GM19240 (cell line): ENCODE data around the gene TRAPPC14.
A peak's percentile ranks its signal among the peaks of the same experiment; 100 is the strongest.

Experiments
- DNase-seq: peaks from one replicate; pipeline ENCODE4 v3.0.0; 2011; ENCODE audit warnings: low spot score; ENCODE audit not compliant: insufficient read length

Gene TRAPPC14

DNA sequence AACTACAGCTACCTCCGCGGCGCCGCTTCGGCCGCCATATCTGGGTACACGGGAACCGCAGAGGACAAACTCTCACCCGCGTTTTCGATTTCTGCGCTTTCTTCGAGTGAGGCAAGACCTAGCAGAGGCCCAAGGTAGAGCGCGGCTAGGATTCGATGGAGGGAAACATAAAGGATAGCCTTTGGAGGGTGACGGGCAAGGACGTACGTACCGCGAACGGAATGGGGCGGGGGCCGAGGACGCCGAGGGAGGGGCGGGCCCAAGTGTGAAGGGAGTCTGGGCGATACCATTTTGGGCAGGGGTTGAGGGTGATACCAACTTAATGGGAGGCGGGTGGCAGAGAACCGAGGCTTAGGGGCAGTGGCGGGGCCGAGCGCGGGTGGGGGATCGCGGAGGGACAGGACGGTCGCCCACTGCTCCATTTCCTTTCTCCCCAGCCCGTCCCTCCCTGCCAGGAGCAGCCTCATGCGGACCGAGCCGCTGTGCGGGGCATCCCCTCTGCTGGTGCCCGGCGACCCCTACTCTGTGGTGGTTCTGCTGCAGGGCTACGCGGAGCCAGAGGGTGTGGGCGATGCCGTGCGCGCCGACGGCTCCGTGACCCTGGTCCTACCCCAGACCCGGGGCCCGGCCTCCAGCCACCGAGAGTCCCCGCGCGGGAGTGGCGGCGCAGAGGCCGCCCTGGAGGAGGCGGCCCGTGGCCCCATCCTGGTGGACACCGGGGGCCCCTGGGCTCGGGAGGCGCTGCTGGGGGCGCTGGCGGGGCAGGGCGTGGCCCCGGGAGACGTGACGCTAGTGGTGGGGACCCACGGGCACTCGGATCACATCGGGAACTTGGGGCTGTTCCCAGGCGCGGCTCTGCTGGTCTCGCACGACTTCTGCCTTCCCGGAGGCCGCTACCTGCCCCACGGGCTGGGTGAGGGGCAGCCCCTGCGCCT, 31.3 kb downstream of the TRAPPC14 start, which contains the start of gene MBLAC1:
Gene MBLAC1, plus strand, starts transcription at position 37 of the 935 bp plus-strand sequence. Its CDS starts 429 bp downstream, at position 466.
- no peak for DNase-seq

DNA sequence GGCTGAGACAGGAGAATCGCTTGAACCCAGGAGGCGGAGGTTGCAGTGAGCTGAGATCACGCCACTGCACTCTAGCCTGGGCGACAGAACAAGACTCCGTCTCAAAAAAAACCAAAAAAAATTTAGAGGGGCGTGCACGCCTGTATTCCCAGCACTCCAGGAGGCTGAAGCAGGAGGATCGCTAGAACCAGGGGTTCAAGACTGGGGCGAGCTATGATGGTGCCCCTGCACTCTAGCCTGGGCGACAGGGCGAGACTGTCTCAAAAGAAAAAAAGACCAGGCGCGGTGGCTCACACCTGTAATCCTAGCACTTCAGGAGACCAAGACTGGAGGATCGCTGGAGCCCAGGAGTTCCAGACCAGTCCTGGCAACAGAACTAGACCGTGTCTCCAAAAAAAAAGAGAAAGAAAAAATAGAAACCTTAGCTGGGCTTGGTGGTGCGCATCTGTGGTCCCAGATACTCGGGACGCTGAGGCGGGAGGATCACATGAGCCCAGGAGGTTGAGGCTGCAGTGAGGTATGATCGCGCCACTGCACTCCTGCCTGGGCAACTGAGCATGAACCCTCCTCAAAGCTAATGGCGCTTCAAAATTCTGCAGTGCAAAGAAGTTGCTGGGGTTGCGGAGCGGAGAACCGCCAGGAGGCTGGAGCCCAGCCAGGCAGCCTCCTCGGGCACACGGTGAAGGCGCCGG, 32.1 kb downstream of the TRAPPC14 start:
- no peak for DNase-seq

DNA sequence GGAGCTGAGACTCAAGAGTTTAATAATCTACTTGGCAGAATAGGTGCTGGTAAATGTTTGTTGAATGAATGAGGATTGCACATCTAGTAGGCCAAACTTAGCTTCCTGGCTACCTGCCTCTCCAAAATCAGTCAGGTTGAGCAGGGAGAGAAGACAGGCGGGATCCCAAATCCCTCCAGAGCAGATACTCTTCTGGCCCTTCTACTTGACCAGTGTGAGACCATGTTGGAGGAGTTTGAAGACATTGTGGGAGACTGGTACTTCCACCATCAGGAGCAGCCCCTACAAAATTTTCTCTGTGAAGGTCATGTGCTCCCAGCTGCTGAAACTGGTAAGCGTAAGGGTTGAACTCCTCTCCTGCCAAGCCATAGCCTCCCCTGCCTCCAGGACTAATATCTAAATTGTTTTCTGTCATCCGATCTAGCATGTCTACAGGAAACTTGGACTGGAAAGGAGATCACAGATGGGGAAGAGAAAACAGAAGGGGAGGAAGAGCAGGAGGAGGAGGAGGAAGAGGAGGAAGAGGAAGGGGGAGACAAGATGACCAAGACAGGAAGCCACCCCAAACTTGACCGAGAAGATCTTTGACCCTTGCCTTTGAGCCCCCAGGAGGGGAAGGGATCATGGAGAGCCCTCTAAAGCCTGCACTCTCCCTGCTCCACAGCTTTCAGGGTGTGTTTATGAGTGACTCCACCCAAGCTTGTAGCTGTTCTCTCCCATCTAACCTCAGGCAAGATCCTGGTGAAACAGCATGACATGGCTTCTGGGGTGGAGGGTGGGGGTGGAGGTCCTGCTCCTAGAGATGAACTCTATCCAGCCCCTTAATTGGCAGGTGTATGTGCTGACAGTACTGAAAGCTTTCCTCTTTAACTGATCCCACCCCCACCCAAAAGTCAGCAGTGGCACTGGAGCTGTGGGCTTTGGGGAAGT, 34.0 kb downstream of the TRAPPC14 start:
- no peak for DNase-seq

DNA sequence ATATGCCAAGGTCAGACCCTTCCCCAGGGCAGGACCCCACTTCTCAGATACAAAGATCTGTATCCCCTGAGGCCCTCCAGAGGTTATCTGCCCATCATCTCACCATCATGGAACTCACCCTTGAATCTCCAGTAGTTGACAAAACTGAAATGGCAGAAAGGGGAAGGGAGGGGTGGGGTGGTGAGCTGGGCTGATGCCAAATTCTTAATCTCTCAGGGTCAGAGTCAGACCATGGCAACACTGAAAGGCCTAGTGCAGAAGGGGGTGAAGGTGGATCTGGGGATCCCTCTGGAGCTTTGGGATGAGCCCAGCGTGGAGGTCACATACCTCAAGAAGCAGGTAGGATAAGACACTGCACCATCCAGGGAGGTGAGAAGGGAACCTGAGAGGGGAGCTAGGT, 36.0 kb downstream of the TRAPPC14 start:
- DNase-seq = no peak

DNA sequence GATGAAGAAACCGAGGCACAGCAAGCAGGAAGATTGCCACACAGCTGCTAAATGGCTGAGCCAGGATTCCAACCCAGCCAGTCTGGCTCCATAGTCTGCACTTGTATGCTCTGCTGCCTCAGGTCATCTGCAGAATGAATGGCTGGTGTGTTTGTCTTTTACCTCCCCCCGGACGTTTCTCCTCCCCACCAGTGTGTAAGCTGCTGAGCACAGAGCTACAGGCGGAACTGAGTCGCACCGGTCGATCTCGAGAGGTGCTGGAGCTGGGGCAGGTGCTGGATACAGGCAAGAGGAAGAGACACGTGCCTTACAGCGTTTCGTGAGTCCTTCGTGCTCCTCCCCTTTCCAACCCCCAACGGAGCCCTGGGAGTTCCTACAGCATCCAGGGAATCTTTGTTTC, 36.5 kb downstream of the TRAPPC14 start:
- no peak for DNase-seq

DNA sequence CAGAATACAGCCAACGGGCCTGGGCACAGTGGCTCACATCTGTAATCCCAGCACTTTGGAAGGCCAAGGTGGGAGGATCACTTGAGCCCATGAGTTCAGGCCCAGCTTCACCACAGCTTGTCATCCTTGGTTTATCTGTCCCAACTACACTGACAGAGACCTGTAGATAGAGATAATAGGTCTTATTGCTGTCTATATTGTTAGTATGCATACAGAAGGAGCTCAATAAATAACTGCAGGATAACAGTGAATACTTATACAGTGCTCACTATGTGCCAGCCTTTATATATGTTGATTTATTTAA, 37.8 kb downstream of the TRAPPC14 start:
- no peak for DNase-seq

DNA sequence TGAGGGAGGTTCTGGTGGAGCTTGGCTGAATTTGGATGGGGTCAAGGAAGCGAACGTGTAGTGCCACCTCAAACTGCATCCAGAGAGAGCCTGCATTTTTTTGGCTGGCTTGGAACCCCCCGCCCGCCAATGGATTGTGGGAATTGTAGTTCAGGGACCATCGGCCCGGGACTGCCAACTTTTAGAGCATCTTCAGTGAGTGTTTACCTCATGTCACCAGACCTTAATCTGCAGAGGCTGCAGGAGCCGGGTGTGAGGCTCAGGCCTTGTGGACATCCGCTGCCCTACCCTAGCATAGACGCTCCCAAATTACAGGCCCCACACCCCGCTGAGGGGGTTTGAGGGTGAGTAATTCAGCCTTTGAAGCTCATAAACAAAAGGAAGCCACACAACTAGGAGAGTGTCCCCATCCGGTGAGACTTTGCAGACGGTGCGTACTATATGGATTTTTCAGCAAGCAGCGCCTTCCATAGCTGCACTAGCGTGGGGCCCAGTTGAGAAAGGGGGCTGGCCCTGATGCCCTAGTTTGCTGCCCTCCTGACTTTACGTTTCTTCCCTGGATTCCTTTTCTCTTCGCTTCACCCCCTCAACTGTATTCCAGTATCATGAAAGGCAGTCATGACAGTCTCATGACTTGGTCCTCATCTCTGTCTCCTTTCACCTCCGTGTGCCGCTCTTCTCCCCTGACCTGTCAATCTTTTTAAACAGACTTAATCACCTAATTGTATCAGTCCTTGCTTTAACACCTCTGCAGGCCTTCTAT, 38.4 kb downstream of the TRAPPC14 start:
- no peak for DNase-seq

DNA sequence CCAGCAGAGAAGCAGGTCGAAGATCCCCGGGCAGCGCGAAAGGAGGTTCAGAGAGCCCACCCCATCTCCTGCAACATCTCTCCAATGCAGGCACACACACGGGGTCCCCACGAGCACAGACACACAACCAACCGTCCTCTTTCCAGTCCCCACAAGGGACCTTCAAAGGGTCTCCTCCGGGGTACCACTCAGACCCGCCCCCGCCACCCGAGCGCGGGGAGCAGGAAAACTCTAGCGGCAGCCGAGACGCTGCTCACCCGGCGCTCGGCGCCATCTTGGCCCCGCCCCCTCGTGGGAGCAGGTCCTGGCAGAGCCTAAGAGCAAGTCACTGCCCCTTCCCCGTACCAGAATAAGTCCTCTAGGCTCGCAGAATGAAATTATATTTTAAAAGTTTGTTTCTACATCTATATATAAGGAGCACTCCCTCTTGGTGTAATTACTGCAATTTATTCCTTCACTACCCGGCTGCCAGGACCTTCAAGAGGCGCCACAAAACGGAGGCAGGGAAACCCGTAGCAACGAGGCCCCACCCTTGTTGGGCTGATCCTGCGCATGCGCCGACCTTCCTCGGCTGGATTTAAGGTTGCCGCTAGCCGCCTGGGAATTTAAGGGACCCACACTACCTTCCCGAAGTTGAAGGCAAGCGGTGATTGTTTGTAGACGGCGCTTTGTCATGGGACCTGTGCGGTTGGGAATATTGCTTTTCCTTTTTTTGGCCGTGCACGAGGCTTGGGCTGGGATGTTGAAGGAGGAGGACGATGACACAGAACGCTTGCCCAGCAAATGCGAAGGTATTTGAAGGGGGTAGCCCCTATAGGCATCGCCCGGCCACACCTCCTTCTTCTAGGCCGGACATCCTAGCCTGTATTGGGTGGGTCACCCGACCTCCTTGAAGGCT, 39.2 kb downstream of the TRAPPC14 start, which contains the start of the genes CNPY4 and TAF6:
Gene CNPY4, plus strand, starts transcription at position 563 of the 898 bp plus-strand sequence. Its CDS starts 111 bp downstream, at position 674.
Gene TAF6, minus strand, starts transcription at position 287 of the 898 bp plus-strand sequence. CDS start 5,149 bp downstream, outside the sequence.
- DNase-seq = peak; percentile 98

DNA sequence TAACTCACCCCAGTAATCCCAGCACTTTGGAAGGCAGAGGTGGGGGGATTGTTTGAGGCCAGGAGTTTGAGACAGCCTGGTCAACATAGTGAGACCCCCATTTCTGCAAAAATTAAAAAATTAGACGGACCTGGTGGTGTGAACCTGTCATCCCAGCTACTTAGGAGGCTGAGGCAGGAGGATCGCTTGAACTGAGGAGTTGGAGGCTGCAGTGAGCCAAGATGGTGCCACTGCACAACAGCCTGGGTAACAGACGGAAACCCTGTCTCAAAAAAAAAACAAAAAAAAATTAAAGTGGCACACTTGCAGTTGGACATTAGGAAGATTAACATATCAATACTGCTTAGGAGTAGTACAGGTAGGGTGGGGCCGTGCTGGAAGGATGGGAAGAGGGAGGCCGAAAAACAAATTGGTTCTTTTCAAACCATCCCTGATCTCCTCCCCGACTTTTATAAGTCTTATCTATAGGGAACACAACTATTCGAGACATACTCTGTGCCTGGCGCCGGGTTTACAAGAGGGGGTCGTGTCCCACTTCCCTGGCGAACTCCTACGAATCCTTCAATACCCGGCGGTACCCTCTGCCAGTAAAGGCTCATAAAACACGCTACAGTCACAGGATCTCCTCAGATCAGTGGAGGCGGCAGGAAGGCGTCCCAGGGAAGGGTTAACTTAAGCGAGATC, 40.0 kb downstream of the TRAPPC14 start:
- no peak for DNase-seq

DNA sequence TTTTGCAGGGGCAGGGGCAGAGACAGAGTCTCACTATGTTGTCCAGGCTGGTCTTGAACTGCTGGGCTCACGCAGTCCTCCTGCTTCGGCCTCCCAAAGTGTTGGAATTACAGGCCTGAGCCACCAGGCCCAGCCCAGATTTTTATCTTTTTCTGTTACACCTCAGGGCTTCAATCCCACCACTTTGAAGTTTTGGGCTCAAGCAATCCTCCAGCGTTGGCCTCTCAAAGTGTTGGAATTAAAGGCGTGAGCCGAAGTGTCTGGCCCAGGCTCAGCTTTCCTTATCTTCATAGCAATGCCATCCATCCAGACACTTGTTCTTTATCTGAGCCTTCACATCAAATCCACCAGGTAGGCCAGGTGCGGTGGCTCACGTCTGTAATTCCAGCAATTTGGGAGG, 43.5 kb downstream of the TRAPPC14 start:
- DNase-seq = no peak

DNA sequence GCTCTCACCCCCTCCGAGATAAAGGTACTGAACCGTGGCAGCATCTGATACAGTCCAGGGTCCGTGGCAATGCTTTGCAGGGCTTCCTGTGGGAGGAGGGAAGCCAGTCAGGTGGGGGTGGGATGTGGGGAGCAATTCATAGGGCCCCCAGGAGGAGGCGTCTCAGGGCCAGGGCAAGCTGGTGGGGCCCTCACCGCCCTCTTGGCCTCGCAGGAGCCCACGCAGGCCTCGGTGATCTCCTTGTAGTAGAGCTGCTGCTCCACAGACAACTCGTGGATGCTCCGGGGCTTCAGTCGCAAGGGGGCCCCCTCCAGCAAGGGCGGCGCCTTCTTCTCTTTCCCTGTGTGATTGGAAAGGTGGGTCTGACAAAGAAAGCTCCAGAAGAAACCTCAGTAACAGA, 46.6 kb downstream of the TRAPPC14 start:
- no peak for DNase-seq

DNA sequence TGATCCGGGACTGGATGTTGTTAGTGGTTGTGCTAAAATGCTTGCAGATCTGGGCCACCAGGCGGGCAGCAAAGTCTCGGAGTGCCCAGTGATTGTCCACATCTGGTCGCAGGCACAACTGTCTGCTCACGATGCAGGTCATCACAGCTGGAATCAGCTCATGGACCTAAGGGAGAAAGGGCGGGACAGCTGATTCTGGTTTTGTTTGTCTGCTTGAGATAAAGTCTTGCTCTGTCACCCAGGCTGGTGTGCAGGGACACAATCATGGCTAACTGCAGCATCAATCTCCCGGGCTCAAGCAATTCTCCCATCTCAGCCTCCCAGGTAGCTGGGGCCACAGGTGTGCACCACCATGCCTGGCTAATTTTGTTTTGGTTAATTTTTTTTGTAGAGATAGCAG, 47.4 kb downstream of the TRAPPC14 start:
- DNase-seq = no peak

DNA sequence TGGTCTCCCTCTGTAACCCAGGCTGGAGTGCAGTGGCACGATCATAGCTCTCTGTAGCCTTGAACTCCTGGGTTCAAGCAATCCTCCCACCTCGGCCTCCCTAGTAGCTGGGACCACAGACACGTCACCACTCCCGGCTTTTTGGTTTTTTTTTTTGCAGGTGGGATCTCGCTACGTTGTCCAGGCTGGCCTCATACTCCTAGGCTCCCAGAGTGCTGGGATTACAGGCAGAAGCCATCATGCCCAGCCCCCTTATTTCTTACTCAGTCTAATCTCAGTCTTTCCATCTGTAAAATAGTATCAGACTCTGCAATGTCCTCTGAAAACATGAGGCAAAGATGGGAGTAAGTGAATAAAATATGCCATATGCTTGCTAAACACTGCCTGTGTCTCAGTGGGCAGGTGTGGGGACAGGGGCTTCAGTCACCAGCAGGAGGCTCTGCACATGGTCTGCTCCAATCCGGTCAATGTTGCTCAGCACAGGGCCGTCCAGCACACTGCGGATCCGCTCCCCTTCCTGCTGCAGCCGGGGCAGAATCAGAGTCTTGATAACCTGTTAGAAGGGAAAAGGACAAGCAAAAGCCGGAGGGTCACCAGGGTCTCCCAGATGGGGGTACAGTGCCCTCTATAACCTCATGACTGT, 48.9 kb downstream of the TRAPPC14 start:
- DNase-seq = no peak

DNA sequence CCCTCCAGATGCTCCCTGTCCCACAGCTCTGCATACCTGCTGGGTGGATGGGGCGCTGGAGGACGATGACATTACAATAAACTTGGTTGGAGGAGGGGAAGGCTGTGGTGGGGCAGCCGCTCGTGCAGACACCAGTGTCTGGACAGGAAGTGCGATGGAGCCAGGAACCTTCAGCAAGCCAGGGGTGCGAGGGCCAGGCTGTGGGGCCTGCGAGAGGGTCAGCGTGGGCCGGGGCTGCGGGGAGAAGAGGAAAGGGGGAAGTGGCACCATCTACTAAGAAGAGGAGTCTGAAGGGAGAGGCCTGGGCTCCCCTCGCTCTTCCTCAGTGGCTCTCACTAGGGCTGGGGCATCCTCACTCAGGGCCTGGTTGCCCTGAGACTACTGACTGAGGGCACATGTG, 50.6 kb downstream of the TRAPPC14 start:
- no peak for DNase-seq

DNA sequence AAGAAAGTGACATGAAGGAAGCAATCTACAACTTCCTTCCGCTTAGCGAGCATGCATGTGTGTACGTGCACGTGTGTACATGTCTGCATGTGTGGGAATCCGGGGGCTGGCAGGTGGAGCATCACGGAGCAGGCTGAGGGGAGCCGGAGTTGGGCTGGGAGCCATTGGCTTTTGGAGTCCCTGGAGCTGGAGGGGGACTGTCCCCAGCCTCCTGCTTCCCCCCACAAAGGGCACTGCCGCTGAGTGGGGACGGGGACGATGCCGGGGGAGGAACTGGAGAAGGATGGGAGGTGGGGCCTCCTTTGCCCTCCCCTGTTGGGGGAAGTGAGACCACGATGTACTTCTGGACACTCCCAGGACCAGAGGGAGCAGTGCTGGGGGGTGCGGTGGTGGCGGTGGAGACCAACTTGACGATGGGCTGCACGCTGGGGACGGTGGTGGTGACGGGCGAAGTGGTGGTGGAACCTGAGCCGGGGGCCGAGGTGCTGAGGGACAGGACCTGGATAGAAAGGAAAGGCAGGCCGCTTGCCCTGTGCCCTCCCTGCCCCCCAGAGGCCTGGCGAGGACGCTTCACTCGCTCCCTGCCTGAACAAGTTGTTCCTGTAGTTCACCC, 51.3 kb downstream of the TRAPPC14 start:
- no peak for DNase-seq

DNA sequence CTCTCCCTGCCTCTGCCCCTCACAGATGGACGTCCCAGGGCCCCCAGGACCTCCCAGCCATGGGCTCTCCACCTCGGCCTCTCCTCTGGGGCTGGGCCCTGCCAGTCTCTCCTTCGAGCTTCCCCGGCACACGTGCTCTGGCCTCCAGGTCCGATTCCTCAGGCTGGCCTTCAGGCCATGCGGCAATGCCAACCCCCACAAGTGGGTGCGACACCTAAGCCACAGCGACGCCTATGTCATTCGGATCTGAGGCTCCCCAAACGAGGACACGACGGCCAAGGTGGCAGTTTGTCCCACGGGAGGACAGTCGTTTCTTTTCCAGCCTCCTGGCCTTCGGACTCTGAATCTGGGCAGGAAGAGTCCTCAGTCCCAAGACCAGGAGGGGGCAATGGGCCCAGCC, 51.9 kb downstream of the TRAPPC14 start:
- DNase-seq = no peak

DNA sequence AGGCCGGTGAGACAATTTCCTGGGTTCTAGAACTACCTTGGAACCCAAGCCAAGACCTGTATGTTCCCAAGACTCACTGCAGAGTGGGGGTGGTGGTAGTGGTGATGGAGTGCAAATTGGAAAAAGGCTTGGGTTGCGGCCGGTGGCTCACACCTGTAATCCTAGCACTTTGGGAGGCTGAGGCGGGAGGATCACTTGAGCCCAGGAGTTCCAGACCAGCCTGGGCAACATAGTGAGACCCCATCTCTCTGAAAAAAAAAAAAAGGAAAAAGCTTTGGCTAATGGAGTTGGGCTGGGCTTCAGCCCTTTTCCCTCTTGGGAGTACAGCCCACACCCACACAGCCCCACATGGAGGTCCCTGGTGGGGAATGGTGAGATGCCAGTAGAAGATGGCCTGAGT, 53.0 kb downstream of the TRAPPC14 start:
- no peak for DNase-seq
